NCI-H345 (cell line): ENCODE results near the gene PALLD.

ENCODE experiments used
- DNase-seq: peaks from one replicate; lab custom pipeline; 2025; lab: John Stamatoyannopoulos, UW

PALLD gene

GRCh38 chr4:168877511-168878491, 380.9 kb downstream of the PALLD start:
- DNase-seq = no peak

- no peak for DNase-seq
Observed at GRCh38 chr4:168878623-168879022, 381.8 kb downstream of the PALLD start.

GRCh38 chr4:168879188-168879587, 382.3 kb downstream of the PALLD start:
- no peak for DNase-seq

GRCh38 chr4:168880072-168880675, 383.3 kb downstream of the PALLD start:
- DNase-seq = no peak

- DNase-seq = no peak
Observed at GRCh38 chr4:168880811-168881595, 384.2 kb downstream of the PALLD start.

GRCh38 chr4:168881781-168882420, 385.0 kb downstream of the PALLD start:
- DNase-seq = no peak

GRCh38 chr4:168882650-168883233, 385.9 kb downstream of the PALLD start:
- DNase-seq = no peak

GRCh38 chr4:168883513-168883912, 386.7 kb downstream of the PALLD start:
- no peak for DNase-seq

- no peak for DNase-seq
Observed at GRCh38 chr4:168884251-168885124, 387.6 kb downstream of the PALLD start.

GRCh38 chr4:168885400-168885799, 388.5 kb downstream of the PALLD start:
- DNase-seq = no peak

GRCh38 chr4:168886351-168886750, 389.5 kb downstream of the PALLD start:
- no peak for DNase-seq

GRCh38 chr4:168887809-168888208, 391.0 kb downstream of the PALLD start:
- DNase-seq = no peak

GRCh38 chr4:168888715-168889215, 391.9 kb downstream of the PALLD start:
- DNase-seq = no peak

- DNase-seq = no peak
Observed at GRCh38 chr4:168891086-168891485, 394.2 kb downstream of the PALLD start.

- DNase-seq = no peak
Observed at GRCh38 chr4:168891688-168892087, 394.8 kb downstream of the PALLD start.

- no peak for DNase-seq
Observed at GRCh38 chr4:168892475-168892874, 395.6 kb downstream of the PALLD start.

GRCh38 chr4:168893205-168893604, 396.4 kb downstream of the PALLD start:
- DNase-seq = no peak

GRCh38 chr4:168893807-168894206, 397.0 kb downstream of the PALLD start:
- DNase-seq = no peak

- DNase-seq = no peak
Observed at GRCh38 chr4:168900080-168900479, 403.2 kb downstream of the PALLD start.

- DNase-seq = no peak
Observed at GRCh38 chr4:168907119-168907698, 410.4 kb downstream of the PALLD start.
